Lower leg skin (tissue), 3 donors: ENCODE results near the gene OR10D3.

ENCODE experiments used
- CTCF ChIP-seq, 3 donors: fragments of 450-650 bp; IDR thresholded peaks; one replicate each; pipeline ENCODE4 v1.5.1; 2016; ENCODE audit warnings: antibody characterized with exemption in 3 of 3, mild to moderate bottlenecking in 3 of 3, moderate library complexity in 2 of 3
- POLR2A ChIP-seq, 2 donors: fragments of 450-650 bp; IDR thresholded peaks; one replicate each; pipeline ENCODE4 v1.6.1; 2016 to 2017; ENCODE audit warnings: antibody characterized with exemption in 2 of 2, mild to moderate bottlenecking in 1 of 2, moderate library complexity in 1 of 2

- no peak for TF ChIP-seq CTCF (IDR thresholded peaks at IDR 0.05)
- no peak for TF ChIP-seq POLR2A (IDR thresholded peaks at IDR 0.05)
Observed at GRCh38 chr11:124194293-124195188, 11.4 kb downstream of the OR10D3 start.
